ENCODE results near the gene CDKL4. TPM values are rescaled to one million over a fixed set of nuclear protein-coding genes. Genes with fewer than 3 reads are reported as not detected.
"Not testable (repeated sequence)": the region's sequence is repeated elsewhere in the genome, so short reads cannot be mapped to it uniquely, and the experiment has no call there.

The CDKL4 gene
- total RNA-seq, 1 experiment from 2014 or later, result not detected

GRCh38 chr2:39232141-39232540, 11.6 kb downstream of the CDKL4 start:
- DNase-seq (ENCODE audit: low read depth), result no peak

- no peak for DNase-seq (ENCODE audit: low read depth)
These were observed 15.2 kb downstream of the CDKL4 start for GRCh38 chr2:39228413-39229209.

GRCh38 chr2:39227628-39228412, 15.9 kb downstream of the CDKL4 start:
- peak; percentile 55 for DNase-seq (ENCODE audit: low read depth)

GRCh38 chr2:39225567-39225966, 18.2 kb downstream of the CDKL4 start:
- DNase-seq (ENCODE audit: low read depth), result no peak

- DNase-seq (ENCODE audit: low read depth), result no peak
These were observed 19.9 kb downstream of the CDKL4 start for GRCh38 chr2:39223909-39224308.

- no peak for DNase-seq (ENCODE audit: low read depth)
These were observed 22.3 kb downstream of the CDKL4 start for GRCh38 chr2:39221459-39221858.

GRCh38 chr2:39220136-39220535, 23.6 kb downstream of the CDKL4 start:
- DNase-seq (ENCODE audit: low read depth), result no peak

- no peak for DNase-seq (ENCODE audit: low read depth)
These were observed 25.4 kb downstream of the CDKL4 start for GRCh38 chr2:39218391-39218790.

GRCh38 chr2:39217192-39217550, 26.6 kb downstream of the CDKL4 start:
- DNase-seq (ENCODE audit: low read depth), result no peak

GRCh38 chr2:39216346-39217191, 27.2 kb downstream of the CDKL4 start:
- no peak for DNase-seq (ENCODE audit: low read depth)

GRCh38 chr2:39215545-39215944, 28.2 kb downstream of the CDKL4 start:
- no peak for DNase-seq (ENCODE audit: low read depth)

GRCh38 chr2:39213015-39213414, 30.8 kb downstream of the CDKL4 start:
- no peak for DNase-seq (ENCODE audit: low read depth)

GRCh38 chr2:39210846-39211245, 32.9 kb downstream of the CDKL4 start:
- no peak for DNase-seq (ENCODE audit: low read depth)

- DNase-seq (ENCODE audit: low read depth), result no peak
These were observed 40.4 kb downstream of the CDKL4 start for GRCh38 chr2:39203382-39203781.

- no peak for DNase-seq (ENCODE audit: low read depth)
These were observed 41.0 kb downstream of the CDKL4 start for GRCh38 chr2:39202639-39203369.

GRCh38 chr2:39197003-39197402, 46.8 kb downstream of the CDKL4 start:
- not testable (repeated sequence) for DNase-seq (ENCODE audit: low read depth)

- DNase-seq (ENCODE audit: low read depth), result no peak
These were observed 49.1 kb downstream of the CDKL4 start for GRCh38 chr2:39194686-39195085.

GRCh38 chr2:39188960-39189494, 54.7 kb downstream of the CDKL4 start:
- no peak for DNase-seq (ENCODE audit: low read depth)

- no peak for DNase-seq (ENCODE audit: low read depth)
These were observed 60.1 kb downstream of the CDKL4 start for GRCh38 chr2:39183673-39184072.

- DNase-seq (ENCODE audit: low read depth), result no peak
These were observed 62.5 kb downstream of the CDKL4 start for GRCh38 chr2:39181297-39181696.

Data from M059J (cell line).